Limb (tissue), 2 donors: ENCODE data around the gene CLNK.

Source experiments
- DNase-seq, 2 donors: peaks; one replicate each; pipeline ENCODE4 v3.0.0-alpha.2; 2016; ENCODE audit errors: extremely low spot score in 2 of 2

Gene CLNK

DNA sequence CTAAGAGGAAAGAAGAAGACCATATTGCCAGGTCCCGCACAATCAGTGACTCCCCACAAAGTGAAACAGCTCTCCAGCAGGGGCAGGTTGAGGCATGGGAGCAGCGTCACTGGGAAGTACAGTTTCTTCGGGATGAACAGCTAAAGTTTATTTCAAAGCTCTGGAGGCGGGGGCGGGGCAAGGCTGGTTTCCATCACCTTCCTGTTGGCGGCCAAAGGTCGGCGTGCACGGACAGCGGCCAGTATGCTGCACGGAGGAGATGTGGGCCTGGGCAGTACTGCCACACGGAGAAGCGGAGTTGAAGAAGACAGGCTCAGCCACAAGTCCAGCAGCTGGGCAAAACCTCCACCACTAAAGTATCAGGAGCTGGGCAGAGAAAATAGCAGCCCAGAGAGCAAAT is 226.4 kb downstream of the CLNK start:
- no peak for DNase-seq

GRCh38 chr4:10457255-10457801 is 227.2 kb downstream of the CLNK start, which contains the start of gene ZNF518B:
TSS of gene ZNF518B (minus strand) at chr4:10457426. CDS start at chr4:10446328, 11,098 bp downstream.
- peak; percentile 84 to 88 for DNase-seq

DNA sequence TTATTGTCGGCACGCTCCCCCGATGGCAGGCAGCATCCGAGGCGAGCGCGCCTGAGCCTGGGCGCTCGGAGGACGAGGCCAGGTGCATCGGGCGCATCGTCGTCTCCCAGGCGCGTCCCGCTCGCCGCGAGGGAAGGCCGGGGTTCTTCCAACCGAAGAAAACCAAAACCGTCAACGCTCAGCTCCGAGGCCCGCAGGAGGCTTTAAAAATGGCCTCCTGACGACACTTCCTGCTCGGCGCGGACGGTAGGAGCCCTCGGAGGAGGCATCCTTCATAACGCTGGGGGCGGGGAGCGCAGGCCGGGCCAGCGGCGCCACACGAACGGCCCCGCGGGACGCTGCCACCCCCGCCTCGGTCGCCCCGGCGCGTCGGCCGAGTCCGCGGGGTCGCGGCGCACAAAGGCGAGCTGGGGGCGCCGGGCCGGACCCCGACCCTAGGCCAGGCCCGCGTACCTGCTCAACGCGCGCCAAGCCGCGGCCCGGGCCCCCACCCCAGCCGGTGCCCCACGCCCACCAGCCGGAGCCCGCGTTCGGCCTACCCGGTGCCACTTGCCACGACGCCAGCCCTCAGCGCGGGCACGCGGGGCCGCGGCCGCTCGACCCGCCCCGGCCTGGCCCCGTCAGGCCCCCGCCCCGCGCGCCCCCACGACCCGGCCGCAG is 227.8 kb downstream of the CLNK start:
- peak; percentile 60 to 75 for DNase-seq

DNA sequence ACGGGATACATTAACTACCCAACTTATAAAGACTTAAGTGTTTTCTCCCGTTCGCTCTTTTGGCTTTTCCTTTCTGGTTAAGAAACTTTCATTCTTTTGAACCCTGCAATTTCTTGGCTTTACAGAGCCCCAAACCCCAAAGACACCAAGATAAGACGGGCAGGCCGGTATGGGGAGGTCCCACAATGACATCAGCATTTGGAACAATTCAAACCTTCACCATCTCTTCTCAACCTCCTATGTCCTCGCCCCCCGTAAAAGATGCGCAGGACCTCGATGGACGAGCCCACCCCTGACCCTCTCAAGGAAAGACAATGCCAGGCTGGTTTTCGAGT is 228.3 kb downstream of the CLNK start:
- DNase-seq: no peak

DNA sequence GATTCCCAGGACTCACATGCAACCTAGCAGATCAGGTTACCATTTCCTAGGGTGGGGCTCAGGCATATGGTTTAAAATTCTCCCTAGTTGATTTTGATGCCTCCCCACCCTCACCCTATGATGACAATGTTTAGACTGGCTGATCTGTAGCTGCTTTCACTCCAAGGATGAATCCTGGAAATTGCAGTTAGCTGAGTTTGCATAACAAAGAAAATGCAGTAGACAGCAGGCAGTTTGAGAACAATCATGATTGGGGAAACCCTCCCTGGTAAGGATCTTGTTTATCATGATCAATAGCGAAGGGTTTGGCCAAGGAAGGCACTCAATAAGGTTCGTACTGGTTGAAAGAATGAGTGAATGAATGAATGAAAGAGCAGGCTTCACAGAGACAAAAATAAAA is 229.4 kb downstream of the CLNK start:
- no peak for DNase-seq

DNA sequence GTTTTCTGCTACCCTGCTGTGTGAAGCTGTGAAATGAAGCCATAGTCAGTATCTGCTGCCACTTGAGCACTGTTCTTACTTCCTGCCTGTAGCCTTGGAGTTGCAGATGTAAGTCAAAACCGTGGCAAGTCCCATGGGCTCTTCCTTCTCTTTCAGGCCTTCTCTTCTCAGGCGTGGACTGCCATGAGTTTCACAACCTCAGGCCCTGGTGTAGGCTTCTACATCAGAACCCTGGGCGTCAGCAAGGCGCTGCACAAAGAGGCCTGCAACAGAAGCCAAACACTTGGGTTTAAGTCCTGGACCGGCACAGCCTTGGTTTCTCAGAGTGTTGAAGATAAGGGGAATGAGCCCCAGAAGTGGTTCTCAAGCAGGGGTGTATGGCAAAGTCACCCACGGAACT is 229.8 kb downstream of the CLNK start:
- DNase-seq: no peak

DNA sequence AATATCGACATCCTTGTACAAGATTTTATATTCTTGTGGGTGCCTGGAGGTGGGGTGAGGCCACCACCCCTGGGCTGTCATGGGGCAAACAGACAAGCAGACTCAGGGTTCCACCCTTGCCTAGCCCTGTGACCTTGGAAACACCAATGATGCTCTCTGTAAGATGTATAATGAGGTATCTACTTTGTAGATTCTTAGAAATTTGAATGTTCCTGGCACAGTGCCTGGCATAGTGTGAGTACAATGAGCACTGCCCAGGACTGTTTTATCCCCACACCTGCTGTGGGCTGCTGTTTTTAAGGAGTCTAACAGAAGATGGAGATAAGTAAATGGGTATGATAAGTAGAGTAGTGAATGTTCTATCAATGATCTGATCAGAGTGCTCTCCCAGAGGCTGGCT is 230.4 kb downstream of the CLNK start:
- DNase-seq: no peak

GRCh38 chr4:10448991-10449390 is 235.6 kb downstream of the CLNK start:
- no peak for DNase-seq

DNA sequence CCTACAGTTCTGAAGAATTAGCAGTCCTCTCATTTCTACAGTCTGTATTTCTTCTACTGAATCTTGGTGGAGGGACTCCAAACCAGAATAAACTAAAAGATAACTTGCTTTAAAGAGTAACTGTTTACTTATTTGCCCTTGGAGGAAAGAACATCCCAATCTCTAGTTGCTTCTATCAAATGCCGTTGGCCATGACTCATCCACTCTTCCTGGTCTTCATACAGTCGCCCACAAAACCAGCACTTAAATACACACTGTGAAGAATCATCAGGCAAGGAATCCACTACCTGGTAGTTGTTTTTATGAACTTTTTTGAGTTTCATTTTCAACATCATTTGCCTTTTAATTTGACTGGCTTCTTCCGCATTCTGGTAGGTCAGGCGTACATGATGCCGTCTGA is 241.6 kb downstream of the CLNK start:
- DNase-seq: no peak

DNA sequence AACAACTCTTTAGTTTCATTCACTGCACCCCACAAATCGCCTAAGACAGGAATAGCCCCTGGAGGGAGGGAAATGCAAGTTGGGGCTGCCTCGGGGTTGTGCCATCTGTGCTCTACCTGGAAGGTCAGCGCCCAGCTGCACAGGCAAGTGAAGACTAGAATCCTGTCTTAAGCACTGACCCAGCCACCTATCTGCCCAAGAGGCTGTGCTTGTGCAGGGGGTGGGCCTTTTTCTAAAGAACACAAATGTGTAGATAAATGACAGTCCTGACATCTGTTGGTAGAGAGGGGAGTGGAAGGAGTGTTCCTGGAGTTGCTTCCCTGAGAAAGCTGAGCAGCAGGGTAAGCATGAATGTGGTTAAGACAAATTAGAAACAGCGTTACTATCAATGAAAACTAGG is 243.1 kb downstream of the CLNK start:
- no peak for DNase-seq

DNA sequence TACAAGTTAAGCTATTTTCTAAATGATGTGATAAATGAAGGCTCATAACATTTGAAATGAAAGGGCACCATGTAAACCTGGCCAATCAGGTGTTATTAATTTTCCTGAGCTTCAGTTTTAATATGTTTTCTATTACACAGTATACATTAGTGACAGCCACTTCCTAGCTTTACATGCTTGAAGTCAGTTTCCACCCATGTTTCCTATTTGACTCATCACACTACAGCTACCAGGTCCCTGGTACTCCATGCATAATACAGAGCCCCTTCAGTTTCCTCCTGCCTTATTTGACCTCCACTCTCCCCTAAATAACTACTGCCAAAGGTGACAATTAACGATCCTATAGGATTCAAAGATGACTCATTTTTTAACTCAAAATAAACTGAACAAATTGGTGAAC is 245.6 kb downstream of the CLNK start:
- no peak for DNase-seq

- no peak for DNase-seq
These were observed 246.8 kb downstream of the CLNK start for GRCh38 chr4:10437735-10438134.
